ENCODE data around the gene C6orf132. TPM values are rescaled to one million over a fixed set of nuclear protein-coding genes. Genes with fewer than 3 reads are reported as not detected.
A peak's percentile ranks its signal among the peaks of the same experiment; 100 is the strongest.

C6orf132 gene
- total RNA-seq, 2 donors from 2014 or later, result 1.5 to 2.6 TPM

- DNase-seq (no peak), ATAC-seq (no peak)
- intact Hi-C loops (cut with DNase I), result no loop called here
Measured at GRCh38 chr6:42120895-42121865, 21.2 kb downstream of the C6orf132 start.

DNA sequence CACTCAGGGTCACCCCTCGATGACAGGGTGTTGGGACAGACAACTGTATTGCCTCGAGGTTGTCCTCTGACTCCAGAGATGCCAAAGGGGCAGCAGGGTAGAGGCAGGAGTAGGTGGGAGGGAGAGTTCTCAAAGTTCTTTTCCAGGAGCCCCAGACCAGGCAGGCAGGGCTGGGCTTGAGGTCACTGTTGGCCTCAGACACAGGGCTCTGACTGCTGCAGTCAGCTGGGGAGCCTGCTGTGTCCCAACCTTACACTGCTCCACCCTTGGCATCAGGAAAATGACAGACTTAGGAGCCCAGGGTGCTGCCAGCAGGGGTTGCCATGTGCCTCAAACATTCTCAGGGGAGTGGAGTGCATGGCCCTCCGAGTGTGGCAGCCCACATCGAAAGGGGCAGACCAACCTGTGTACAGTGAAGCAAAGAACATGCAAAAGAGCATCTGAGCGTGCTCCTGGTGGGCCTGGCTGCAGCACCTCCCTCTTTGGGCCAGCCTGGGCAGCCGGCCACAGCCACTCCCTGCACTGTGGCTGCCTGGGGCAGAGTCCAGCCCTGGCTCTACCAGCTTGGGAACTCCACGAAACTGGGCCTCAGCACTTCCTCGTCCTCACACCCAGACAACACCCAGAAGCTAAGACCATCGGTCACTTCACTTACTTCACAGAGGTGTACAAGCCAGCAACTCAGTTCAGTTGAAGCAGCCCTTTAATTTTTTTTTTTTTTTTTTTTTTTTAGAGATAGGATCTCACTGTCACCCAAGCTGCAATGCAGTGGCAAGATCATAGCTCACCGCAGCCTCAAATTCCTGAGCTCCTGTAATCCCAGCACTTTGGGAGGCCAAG lies 24.0 kb downstream of the C6orf132 start:
- peak; percentile 88 to 92 for ATAC-seq
- intact Hi-C loops (cut with DNase I), result no loop called here
- DNase-seq, result peak; percentile 51

GRCh38 chr6:42117843-42118161 lies 24.6 kb downstream of the C6orf132 start:
- no peak for ATAC-seq
- intact Hi-C loops (cut with DNase I), result no loop called here
- no peak for DNase-seq

DNA sequence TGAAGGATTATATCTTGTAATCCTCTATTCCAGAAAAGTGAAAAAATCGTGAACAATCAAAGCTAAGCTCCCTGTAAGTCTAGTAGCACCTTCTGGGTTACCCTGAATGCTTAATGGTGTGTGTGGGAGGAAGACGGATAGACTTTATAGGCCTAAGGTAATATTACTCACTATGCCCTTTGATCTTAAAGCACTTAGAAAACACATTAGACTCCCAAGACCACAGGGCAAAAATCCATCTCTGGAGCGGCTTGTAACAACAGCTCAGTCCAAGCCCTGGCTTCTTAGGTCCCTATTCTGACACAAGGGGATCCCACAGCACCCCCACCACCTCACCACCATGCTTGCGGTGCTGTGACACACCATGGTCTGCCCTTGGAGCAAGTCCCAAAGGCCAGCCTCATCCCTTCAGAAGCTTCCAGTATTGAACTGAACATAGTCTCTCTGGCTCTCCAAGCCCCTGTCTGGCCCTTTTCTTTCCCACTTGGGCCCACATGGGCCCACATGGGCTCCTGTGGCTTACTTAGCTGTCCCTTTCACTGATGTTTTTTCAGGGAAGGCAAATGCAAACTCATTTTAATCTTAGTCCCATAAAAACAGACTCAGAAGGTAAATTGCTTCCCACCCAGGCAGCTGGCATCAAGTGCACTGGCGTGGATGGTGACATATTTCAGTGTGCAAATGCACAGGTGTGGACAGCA lies 28.3 kb downstream of the C6orf132 start:
- ATAC-seq (no peak), DNase-seq (no peak)
- intact Hi-C loops (cut with DNase I), result no loop called here

DNA sequence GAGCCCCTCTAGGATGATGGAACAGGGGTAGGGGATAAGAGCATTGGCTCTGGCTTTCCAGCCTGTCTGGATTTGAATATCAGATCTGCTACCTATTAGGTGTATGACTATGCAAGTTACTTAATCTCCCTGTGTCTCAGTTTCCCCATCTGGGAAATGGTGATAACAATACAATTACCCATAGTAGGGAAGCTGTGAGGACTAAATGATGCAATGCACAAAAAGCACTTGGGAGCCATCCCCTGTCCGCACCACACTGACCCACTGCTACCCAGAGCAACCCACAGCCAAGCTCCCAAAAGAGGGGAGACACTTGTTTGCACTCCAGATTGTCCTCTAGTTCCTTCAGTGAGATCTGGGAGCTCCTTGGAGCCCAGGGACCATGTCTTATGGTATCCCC lies 30.1 kb downstream of the C6orf132 start:
- intact Hi-C loops (cut with DNase I), result no loop called here
- ATAC-seq (no peak), DNase-seq (no peak)

- DNase-seq (no peak), ATAC-seq (no peak)
- intact Hi-C loops (cut with DNase I), result no loop called here
Measured at GRCh38 chr6:42110683-42111082, 31.7 kb downstream of the C6orf132 start.

DNA sequence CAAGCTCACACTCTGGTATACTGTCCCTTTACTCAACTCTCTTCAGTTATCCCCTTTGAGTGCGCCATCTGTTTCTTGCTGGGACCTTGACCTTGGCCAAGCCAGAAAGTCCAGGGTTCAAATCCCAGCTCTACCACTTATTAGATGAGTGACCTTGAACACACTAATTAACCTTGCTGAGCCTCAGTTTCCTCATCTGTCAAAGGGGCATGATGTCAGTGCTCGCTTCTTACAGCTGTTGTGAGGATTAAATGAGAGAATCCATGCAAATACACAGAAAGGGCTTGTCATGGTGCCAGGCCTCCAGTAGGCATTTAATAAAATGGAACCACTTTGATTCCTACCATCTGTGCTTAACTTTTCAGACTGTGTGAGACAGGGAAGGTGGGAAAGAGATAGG lies 34.3 kb downstream of the C6orf132 start:
- intact Hi-C loops (cut with DNase I), result no loop called here

GRCh38 chr6:42106112-42107023 lies 36.1 kb downstream of the C6orf132 start:
- ATAC-seq, result peak in 1 of 2 donors; percentile 29
- intact Hi-C loops (cut with DNase I), result no loop called here
- DNase-seq, result no peak

More for the DNA sequence above, 34.3 kb downstream of the C6orf132 start:
- ATAC-seq (no peak), DNase-seq (no peak)

DNA sequence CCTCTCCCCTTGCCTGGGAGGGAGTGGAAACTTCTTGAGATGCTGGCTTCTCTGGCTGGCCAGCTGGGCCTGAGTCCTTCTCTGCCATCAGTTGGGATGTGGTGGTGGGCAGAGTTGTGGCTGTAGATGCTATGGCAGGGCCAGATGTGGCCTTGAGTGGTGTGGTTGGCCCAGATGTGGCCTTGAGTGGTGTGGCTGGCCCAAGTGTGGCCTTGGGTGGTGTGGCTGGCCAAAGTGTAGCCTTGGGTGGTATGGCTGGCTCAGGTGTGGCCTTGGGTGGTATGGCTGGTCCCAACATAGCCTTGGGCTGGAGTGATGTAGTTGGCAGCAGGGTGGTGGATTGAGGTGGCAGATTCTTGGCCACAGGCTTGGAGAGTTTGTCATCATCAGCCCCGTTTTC lies 36.7 kb downstream of the C6orf132 start:
- intact Hi-C loops (cut with DNase I), result no loop called here
- no peak for DNase-seq
- no peak for ATAC-seq

DNA sequence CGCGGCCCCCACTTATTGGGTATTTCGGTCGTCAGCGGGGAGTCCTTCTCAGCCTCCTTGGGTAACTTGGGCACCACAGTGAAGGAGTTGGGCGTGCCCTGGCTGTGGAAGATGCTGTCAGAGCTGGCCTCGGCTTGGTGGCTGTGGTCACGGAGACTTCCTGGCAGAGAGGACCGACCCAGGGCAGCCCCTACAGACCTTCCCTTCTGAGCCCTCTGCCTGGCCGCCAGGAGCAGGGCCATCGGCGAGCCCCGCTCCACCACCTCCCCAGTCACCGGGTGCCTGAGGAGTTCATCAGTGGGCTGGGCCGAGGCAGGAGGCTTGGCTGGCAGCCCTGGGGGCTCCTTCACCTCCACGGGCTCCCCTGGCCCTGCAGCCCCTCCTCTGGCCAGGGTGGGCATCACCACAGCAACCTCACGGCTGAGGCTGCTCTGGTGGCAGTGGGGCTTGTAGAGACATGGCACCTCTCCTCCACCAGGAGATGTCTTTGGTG lies 37.2 kb downstream of the C6orf132 start:
- DNase-seq (no peak), ATAC-seq (no peak)
- intact Hi-C loops (cut with DNase I), result no loop called here

DNA sequence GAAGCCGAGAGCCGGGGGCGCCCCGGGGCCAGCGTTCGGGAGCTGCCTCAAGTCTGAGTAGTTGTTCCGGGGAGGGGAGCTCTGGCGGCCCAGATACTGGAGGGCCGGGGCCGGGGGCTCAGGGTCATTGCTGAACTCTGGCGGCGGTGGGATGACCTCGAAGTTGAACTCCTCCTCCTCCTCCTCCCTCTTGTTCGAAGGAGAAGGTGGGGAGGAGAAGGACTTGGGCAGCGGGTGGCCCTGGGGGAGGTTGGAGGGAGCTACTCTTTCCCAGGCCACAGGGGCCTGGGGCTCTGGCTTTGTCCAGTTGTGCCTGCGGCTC lies 37.7 kb downstream of the C6orf132 start:
- no peak for DNase-seq
- intact Hi-C loops (cut with DNase I), result no loop called here
- ATAC-seq, result no peak

GRCh38 chr6:42104095-42104803 lies 38.2 kb downstream of the C6orf132 start:
- intact Hi-C loops (cut with DNase I), result no loop called here
- peak; percentile 69 for DNase-seq
- peak; percentile 66 to 87 for ATAC-seq

DNA sequence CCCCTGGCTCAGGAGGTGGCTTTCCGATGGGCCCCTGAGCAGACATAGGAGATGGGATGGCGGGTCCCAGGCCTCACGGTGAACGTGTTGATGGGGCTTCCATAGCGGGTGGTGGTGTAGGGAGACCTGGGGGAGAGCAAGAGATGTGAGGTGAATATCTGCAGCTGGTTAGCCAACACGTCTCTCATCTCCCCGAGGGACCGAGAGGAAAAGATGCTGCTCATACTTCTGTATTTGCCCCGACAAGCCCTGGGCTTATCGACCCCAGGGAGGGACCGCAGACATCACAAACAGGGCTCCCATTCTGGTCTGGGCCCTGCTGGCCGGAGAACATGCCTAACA lies 38.7 kb downstream of the C6orf132 start:
- no peak for ATAC-seq
- intact Hi-C loops (cut with DNase I), result no loop called here
- no peak for DNase-seq

- intact Hi-C loops (cut with DNase I), result no loop called here
- no peak for ATAC-seq
- no peak for DNase-seq
Measured at GRCh38 chr6:42103216-42103615, 39.2 kb downstream of the C6orf132 start.

- no peak for ATAC-seq
Measured at GRCh38 chr6:42101186-42101657, 41.2 kb downstream of the C6orf132 start.

DNA sequence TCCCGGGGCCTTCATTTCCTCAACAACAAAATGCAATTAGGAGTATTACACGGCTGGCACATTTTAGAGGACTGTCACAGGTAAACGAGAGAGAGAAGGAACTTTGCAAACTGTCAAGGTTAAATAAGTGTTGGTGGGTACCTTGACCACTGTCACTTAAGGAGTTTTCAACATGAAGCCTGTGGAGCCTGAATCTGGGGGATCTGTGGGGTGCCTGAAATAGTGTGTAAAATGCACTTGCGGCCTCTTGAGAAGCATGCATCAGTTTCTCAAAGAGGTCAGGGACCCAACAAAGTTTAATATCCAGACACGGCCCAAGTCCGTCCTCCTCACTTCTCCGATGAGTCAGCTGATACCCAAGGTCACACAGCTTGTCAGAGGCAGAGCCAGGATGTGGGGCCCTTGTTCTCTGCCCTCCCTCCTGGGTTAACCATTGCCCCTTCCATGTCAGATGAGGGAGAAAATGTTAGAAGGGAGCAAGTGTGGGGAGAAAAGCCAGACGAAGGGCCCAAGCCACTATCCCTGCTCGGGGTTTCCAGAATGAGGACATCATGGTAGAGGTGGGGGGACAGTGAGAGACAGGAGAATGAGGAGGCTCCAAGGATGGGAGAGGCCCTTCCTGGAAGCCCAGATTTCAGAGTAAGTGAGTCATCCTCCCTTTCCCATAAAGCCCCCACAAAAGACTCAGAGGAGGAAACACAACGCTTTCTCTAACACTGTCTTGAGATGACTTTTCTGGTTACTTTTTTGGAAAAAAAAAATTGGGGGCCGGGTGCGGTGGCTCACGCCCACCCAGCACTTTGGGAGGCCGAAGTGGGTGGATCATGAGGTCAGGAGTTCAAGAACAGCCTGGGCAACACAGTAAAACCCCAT lies 42.2 kb downstream of the C6orf132 start:
- DNase-seq (no peak), ATAC-seq (peak in 1 of 2 donors; percentile 56)
- intact Hi-C loops (cut with DNase I), result no loop called here

More at GRCh38 chr6:42101186-42101657, 41.2 kb downstream of the C6orf132 start:
- no peak for DNase-seq
- intact Hi-C loops (cut with DNase I), result no loop called here

Measured in left cardiac atrium (tissue), 4 donors.